ENCODE measurements around the gene C1orf122.

DNA sequence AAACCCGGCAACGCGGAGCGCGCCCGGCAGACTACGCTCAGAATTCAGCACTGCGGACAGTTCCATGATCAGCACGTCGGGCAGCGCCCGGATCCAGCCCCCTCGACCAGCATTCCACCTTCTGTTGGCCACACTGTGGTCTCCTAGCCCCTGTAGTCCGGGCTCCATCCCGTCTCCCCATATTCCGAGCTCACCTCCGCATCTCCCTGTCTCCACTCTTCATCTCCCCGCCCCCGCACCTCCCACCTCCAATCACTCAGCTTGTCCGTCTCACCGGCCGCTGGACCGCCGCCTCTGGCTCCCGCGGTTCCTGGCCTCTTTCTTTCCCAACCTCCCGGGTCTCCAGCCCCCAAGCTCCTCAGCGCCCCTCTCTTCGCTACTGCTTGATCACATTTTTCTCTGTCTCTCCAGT is 43.2 kb upstream of the C1orf122 start:
- no peak for TF ChIP-seq POLR2A (IDR thresholded peaks at IDR 0.05; ENCODE audit: low read length)
- no peak for TF ChIP-seq GATA1 (IDR thresholded peaks at IDR 0.05; ENCODE audit: low read depth, low read length)
